HG02973 (cell line): ENCODE measurements around the gene CDKN2B-AS1.
"Not testable (repeated sequence)": the region's sequence is repeated elsewhere in the genome, so short reads cannot be mapped to it uniquely, and the experiment has no call there.

Experiments
- ATAC-seq: cut with Tn5 transposase; IDR thresholded peaks from one replicate; pipeline ENCODE4 v1.9.1; 2021; ENCODE audit warnings: moderate library complexity; ENCODE audit not compliant: unreplicated experiment

CDKN2B-AS1 gene

GRCh38 chr9:22041344-22041743, 46.8 kb downstream of the CDKN2B-AS1 start:
- ATAC-seq = no peak

- ATAC-seq = no peak
These were observed 47.2 kb downstream of the CDKN2B-AS1 start for GRCh38 chr9:22041775-22042174.

- no peak for ATAC-seq
These were observed 49.3 kb downstream of the CDKN2B-AS1 start for GRCh38 chr9:22043928-22044327.

GRCh38 chr9:22044583-22044982, 50.0 kb downstream of the CDKN2B-AS1 start:
- ATAC-seq = no peak

- ATAC-seq = no peak
These were observed 50.8 kb downstream of the CDKN2B-AS1 start for GRCh38 chr9:22045423-22045822.

- no peak for ATAC-seq
These were observed 51.8 kb downstream of the CDKN2B-AS1 start for GRCh38 chr9:22046243-22046885.

- ATAC-seq = no peak
These were observed 53.0 kb downstream of the CDKN2B-AS1 start for GRCh38 chr9:22047596-22047995.

- no peak for ATAC-seq
These were observed 54.8 kb downstream of the CDKN2B-AS1 start for GRCh38 chr9:22049411-22049810.

- no peak for ATAC-seq
These were observed 56.3 kb downstream of the CDKN2B-AS1 start for GRCh38 chr9:22050924-22051323.

GRCh38 chr9:22052376-22052945, 57.9 kb downstream of the CDKN2B-AS1 start:
- ATAC-seq = no peak

- no peak for ATAC-seq
These were observed 58.6 kb downstream of the CDKN2B-AS1 start for GRCh38 chr9:22053178-22053577.

GRCh38 chr9:22054076-22054475, 59.5 kb downstream of the CDKN2B-AS1 start:
- ATAC-seq = no peak

- no peak for ATAC-seq
These were observed 59.9 kb downstream of the CDKN2B-AS1 start for GRCh38 chr9:22054529-22054928.

GRCh38 chr9:22055090-22055489, 60.5 kb downstream of the CDKN2B-AS1 start:
- ATAC-seq = no peak

- ATAC-seq = no peak
These were observed 61.8 kb downstream of the CDKN2B-AS1 start for GRCh38 chr9:22056402-22056801.

GRCh38 chr9:22057972-22058371, 63.4 kb downstream of the CDKN2B-AS1 start:
- not testable (repeated sequence) for ATAC-seq

- no peak for ATAC-seq
These were observed 66.3 kb downstream of the CDKN2B-AS1 start for GRCh38 chr9:22060831-22061383.

GRCh38 chr9:22064957-22065356, 70.4 kb downstream of the CDKN2B-AS1 start:
- ATAC-seq = no peak

GRCh38 chr9:22065431-22066200, 71.0 kb downstream of the CDKN2B-AS1 start:
- ATAC-seq = no peak

- no peak for ATAC-seq
These were observed 72.6 kb downstream of the CDKN2B-AS1 start for GRCh38 chr9:22067196-22067595.

- ATAC-seq = no peak
These were observed 73.8 kb downstream of the CDKN2B-AS1 start for GRCh38 chr9:22068369-22068768.

- no peak for ATAC-seq
These were observed 78.8 kb downstream of the CDKN2B-AS1 start for GRCh38 chr9:22073349-22073748.
